GM18498 (cell line): Measurements from ENCODE around the gene STEAP4.
A peak's percentile ranks its signal among the peaks of the same experiment; 100 is the strongest.
"Not testable (repeated sequence)": the region's sequence is repeated elsewhere in the genome, so short reads cannot be mapped to it uniquely, and the experiment has no call there.

Source experiments
- ATAC-seq: cut with Tn5 transposase; IDR thresholded peaks from one replicate; pipeline ENCODE4 v1.9.1; 2021; ENCODE audit warnings: mild to moderate bottlenecking, moderate library complexity; ENCODE audit not compliant: unreplicated experiment

Gene STEAP4

GRCh38 chr7:88269586-88269985 lies 37.1 kb downstream of the STEAP4 start:
- ATAC-seq = no peak

DNA sequence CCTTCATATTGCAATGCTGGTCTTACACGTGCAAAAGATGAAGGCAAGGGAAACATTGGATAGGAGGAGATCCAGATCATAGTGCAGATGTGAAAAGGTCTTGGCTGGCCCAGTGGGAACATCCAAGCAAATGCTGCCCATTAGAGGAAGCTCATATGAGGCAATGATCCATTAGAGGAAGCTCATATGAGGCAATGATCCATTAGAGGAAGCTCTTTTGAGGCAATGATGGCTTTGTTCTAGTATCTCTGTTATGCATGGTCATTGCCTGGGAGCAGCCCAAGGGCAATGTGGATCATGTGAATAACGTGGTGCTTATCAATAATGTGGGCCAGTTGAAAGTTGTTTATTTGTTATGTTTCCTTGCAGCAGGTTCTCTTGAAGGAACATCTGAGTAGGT lies 37.8 kb downstream of the STEAP4 start:
- no peak for ATAC-seq

DNA sequence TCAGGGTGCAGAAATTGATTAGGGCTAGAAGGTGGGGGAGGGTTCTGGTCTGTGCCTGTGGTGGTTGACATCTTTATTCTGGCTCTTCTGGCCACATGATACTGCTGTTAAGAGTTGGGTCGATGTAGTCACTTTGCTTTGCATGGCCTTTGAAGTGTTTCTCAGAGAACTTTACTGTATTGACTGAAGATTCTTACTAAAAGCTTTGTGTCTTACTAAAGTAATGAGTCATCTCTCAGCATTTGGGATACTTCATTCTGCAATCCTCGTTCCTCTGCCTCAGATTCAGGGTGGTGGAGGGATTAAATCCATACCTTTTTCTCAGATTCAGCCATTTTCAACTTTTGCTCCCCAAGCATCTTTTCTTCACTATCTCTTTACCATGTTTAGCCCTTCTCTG lies 38.6 kb downstream of the STEAP4 start:
- no peak for ATAC-seq

DNA sequence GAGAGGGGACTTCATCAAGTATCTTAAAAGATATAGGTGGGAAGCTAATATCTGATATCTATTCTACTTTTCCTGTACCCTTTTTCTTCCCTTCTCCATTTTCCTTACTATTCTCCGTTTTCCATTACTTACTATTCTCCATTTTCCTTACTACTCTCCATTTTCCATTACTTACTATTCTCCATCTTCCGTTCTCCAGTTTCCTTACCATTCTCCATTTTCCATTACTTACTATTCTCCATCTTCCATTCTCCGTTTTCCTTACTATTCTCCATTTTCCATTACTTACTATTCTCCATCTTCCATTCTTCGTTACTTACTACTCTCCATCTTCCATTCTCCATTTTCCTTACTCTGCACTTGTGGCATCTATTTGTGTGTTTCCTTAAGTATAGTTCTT lies 39.3 kb downstream of the STEAP4 start:
- ATAC-seq = no peak

DNA sequence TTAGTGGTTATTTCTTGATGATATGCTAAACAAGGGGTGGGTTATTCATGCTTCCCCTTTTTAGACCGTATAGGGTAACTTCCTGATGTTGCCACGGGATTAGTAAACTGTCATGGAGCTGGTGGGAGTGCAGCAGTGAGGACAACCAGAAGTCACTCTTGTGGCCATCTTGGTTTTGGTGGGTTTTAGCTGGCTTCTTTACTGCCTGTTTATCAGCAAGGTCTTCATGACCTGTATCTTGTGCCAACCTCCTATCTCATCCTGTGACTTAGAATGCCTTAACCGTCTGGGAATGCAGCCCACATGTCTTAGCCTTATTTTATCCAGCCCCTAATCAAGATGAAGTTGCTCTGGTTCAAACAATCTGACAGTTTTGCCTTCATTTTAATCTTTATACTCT lies 41.7 kb downstream of the STEAP4 start:
- not testable (repeated sequence) for ATAC-seq

GRCh38 chr7:88262562-88262961 lies 44.1 kb downstream of the STEAP4 start:
- ATAC-seq = no peak

DNA sequence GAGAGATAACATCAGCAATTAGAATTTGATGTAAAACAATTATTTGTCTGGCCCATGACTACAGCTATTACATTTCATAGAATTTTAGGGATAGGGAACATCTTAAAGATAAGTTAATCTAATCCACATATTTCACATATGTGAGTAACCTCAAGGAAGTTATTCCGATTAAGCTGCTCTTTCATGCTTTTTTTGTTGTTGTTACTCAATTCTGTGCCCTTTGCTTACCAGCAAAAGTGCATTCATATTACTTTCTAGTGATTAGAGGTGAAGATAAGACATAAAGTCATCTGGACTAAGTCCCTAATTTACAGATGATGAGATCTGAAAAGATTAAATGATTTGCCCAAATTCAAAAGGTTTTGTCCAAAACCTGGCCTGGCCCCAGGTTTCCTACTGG lies 46.0 kb downstream of the STEAP4 start:
- ATAC-seq = no peak

- no peak for ATAC-seq
These were observed 46.9 kb downstream of the STEAP4 start for GRCh38 chr7:88259656-88260380.

DNA sequence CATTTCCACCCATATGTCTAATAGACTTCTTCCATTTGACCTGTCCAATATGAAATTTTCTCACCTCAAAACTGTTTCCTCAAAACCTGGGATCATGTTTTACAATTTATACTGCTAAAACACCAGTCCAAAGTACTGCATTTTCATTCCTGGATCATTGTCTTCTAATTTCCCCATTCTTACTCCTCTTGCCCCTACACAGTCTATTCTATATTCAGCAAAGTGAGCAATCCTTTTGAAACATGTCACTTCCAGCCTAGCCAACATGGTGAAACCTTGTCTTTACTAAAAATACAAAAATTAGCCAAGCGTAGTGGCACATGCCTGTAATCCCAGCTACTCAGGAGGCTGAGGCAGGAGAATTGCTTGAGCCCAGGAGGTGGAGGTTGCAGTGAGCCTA lies 48.4 kb downstream of the STEAP4 start:
- ATAC-seq = not testable (repeated sequence)

- no peak for ATAC-seq
These were observed 49.8 kb downstream of the STEAP4 start for GRCh38 chr7:88256906-88257305.

DNA sequence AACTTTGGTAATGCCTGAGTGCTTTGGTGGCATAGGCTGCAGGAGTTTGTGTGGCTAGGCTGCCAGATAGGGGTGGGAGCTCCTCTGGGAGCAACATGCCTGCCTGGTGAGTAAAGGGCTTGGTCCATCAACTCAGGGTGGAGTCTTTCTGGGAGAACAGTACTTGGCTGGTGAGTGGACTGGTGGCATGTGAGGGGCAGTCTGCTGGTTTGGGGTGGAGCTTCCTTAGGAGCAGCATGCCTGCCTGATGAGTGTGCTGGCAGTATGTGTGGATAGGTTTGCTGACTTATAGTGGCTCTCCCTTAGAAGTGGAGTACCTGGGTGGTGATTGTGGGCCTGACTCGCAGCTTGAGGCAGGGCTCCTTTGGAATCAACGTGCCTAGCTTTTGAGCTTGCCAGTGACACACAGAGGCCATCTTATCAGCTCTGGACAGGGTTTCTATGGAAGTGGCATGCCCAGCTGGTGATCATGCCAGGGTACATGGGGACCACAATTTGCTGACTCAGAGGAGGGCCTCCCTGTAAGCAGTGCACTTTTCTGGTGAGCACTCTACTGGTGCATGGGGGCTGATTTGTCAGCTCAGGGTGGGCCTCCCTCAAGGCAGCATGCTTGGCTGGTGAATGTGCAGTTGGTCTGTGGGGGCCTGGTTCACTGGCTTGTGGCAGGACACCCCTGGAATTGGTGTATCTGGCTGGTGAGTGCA lies 51.8 kb downstream of the STEAP4 start:
- no peak for ATAC-seq

DNA sequence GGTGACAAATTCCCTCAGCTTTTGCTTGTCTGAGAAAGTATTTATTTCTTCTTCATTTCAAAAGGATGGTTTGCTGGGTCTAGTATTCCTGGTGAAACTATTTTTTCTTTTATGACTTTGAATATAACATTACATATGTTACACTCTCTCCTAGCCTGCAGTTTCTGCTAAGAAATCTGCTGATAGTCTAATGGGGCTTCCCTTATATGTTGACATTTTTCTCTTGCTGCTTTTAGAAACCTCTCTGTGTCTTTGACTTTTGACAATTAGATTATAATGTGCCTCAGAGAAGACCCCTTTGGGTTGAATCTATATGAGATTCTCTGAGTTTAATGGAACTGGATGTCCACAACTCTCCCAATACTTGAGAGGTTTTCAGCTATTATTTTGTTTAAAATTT lies 53.1 kb downstream of the STEAP4 start:
- no peak for ATAC-seq

GRCh38 chr7:88244258-88244657 lies 62.4 kb downstream of the STEAP4 start:
- no peak for ATAC-seq

DNA sequence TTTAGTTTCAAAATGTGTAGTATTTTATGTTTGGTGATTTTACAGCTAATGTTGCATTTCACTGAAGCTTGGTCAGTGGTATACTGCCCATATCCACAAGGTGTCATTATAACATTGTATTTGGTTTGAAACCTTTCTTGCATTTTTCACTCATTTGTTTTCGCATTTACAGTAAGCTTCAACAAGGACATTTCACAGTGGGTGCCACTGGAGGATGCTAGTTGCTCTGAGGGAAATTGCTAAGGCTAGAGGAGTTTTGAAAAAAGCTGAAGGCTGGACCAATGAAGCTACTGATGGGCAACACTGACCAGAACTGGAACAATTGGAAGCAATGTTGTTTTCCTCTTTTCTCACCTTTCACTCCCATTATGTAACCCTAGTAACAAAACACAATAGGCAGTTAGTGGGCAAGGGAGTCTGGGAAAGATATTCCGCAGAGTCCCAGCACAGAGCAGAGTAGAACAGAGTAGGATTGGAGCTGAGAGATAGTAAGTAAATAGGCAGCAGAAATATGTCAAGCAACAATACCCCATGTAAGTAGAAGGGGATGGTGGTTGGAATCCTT lies 63.3 kb downstream of the STEAP4 start:
- ATAC-seq = peak; percentile 70

- no peak for ATAC-seq
These were observed 66.8 kb downstream of the STEAP4 start for GRCh38 chr7:88239852-88240251.

GRCh38 chr7:88233828-88234227 lies 72.9 kb downstream of the STEAP4 start:
- ATAC-seq = no peak

GRCh38 chr7:88230646-88231045 lies 76.0 kb downstream of the STEAP4 start:
- ATAC-seq = no peak

DNA sequence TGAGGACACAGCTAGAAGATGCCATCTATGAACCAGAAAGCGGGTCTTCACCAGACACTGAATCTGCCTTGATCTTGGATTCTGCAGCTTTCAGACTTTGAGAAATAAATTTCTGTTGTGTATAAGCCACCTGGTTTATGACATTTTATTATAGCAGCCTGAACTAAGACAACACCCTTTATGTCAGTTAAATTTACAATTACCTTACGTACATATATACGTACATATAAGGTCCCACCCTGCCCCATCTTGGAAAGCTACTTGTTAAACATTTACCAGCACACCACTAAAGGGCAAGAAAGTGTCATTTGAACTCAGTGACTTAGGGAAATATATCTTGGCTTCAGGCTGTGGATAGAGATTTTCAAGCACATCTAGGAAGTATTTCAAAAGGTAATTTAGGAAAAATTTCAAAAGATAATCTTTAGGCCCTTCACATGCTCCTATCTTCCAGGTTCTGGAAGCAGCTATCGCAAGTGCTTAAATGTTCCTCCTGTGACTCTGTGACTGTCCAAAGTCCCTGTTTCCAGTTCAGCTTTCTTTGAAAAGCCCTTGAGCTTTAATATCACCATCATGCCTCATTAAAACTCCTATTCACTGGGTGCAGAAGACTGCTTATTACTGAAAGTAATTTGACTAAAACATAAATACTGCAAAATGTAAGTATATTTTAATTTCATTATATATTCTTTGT lies 77.2 kb downstream of the STEAP4 start:
- no peak for ATAC-seq

GRCh38 chr7:88226886-88227516 lies 79.7 kb downstream of the STEAP4 start:
- ATAC-seq = no peak

DNA sequence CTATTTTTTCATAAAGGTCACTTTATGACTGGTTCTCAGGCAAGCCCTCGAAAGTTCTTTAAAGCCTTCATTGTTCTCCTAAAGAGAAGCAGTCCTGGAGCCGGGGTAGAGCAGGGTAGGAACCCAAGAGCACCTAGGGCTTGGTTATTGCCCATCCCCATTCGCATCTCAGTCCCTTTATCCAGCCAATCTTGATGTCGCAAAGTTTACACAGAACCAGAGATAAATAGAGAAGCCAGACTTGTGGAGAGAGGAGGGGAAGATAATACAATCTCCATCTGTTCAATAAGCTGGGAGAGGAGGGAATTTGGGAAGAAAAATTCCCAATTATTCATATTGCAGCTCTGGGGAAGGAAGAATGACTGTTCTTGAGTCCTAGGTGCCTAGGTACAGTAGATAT lies 80.5 kb downstream of the STEAP4 start:
- ATAC-seq = no peak

DNA sequence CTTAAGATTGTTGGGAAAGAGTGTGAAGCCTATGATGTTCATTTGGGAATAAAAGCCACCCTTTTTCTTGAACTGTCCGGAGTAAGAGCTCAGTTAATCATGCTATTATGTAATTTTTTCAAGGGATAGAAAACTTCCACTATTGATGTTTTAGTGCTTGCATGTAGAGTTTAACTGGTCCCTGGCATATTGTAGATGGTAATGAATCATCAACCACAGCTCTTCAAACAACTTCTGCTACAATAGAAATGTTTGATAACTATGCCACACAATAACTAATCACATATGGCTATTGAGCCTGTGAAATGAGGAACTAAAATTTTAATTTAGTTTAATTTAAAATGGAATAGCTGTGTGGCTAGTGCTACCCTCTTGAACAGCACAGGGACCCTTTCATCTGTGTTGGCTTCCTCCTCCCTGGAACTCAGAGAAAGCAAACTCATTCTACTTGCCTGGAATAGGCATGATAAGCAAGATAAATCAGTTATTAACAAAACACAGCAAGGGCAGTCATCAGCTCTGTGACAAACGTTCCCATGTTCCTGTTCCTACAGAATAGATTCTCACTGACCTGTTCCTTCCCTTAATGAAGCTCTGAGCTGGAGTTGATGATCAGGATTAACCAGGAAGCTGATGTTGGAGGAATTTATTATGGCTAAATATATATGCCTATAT lies 82.0 kb downstream of the STEAP4 start:
- no peak for ATAC-seq
